ENCODE results near the gene SYCP2L. TPM values are rescaled to one million over a fixed set of nuclear protein-coding genes. Genes with fewer than 3 reads are reported as not detected.
"Not testable (repeated sequence)": the region's sequence is repeated elsewhere in the genome, so short reads cannot be mapped to it uniquely, and the experiment has no call there.

The SYCP2L gene
- total RNA-seq, 4 donors from 2014 or later: 0.95 TPM; not detected in 3

- TF ChIP-seq POLR2A (IDR thresholded peaks at IDR 0.05) (no peak), POLR2AphosphoS5 (IDR thresholded peaks at IDR 0.05) (no peak), EP300 (IDR thresholded peaks at IDR 0.05; ENCODE audit: low read depth) (no peak)
- TF ChIP-seq, protein P1, sequence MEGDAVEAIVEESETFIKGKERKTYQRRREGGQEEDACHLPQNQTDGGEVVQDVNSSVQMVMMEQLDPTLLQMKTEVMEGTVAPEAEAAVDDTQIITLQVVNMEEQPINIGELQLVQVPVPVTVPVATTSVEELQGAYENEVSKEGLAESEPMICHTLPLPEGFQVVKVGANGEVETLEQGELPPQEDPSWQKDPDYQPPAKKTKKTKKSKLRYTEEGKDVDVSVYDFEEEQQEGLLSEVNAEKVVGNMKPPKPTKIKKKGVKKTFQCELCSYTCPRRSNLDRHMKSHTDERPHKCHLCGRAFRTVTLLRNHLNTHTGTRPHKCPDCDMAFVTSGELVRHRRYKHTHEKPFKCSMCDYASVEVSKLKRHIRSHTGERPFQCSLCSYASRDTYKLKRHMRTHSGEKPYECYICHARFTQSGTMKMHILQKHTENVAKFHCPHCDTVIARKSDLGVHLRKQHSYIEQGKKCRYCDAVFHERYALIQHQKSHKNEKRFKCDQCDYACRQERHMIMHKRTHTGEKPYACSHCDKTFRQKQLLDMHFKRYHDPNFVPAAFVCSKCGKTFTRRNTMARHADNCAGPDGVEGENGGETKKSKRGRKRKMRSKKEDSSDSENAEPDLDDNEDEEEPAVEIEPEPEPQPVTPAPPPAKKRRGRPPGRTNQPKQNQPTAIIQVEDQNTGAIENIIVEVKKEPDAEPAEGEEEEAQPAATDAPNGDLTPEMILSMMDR (IDR thresholded peaks at IDR 0.05): no peak
- intact Hi-C loops (cut with DNase I; ENCODE audit: low total_unique reads): no loop called here
- Histone ChIP-seq H3K4me3 (no peak overlapping the region), H3K9me3 (no peaks in the 10 kb centered on the region), H3K4me1 (no peaks in the 10 kb centered on the region), H3K27ac (no peak overlapping the region), H3K27me3 (no peaks in the 10 kb centered on the region), H3K36me3 (no peaks in the 10 kb centered on the region)
- WGBS, 2 donors (ENCODE audit: low coverage in 1 of 2): 93 to 96% methylated on average over 7 of the region's 7 CpGs
- in situ Hi-C loops (cut with MboI; ENCODE audit: low pct_ligation_motif_present in 1 of 4, low pct_unique_long_range_greater_than_20kb in 1 of 4, low sequenced_read_pairs in 3 of 4): no loop called here
- no peak for DNase-seq
Measured at GRCh38 chr6:10904015-10904414, 17.2 kb downstream of the SYCP2L start.

DNA sequence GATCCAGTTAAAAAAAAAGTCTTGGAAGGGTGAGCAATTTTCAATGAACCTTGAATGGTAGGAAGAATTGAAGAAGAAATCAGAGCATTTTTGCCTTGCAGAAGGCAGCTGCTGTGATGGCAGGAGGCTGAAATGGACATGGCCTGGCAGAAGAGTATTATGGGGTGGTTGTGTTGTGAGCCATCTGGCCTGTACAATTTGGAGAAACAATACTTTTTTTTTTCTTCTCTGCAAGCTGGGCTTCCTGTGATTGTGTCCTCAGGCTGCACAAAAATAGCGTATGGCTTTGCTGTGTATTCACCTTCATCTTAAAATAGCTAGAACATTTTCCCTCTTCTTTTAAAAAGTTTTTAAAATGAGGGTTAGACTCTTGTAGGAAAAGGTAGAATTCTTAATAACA is 21.4 kb downstream of the SYCP2L start:
- Histone ChIP-seq H3K9me3 (no peaks in the 10 kb centered on the region), H3K4me1 (no peaks in the 10 kb centered on the region), H3K27ac (no peak overlapping the region), H3K27me3 (no peaks in the 10 kb centered on the region), H3K36me3 (no peaks in the 10 kb centered on the region), H3K4me3 (no peak overlapping the region)
- intact Hi-C loops (cut with DNase I; ENCODE audit: low total_unique reads): no loop called here
- no peak for TF ChIP-seq EP300 (IDR thresholded peaks at IDR 0.05; ENCODE audit: low read depth)
- TF ChIP-seq, protein P1 (IDR thresholded peaks at IDR 0.05): no peak
- no peak for TF ChIP-seq POLR2AphosphoS5 (IDR thresholded peaks at IDR 0.05)
- TF ChIP-seq POLR2A (IDR thresholded peaks at IDR 0.05): no peak
- 68 to 80% methylated on average over 1 of the region's 1 CpG for WGBS, 2 donors (ENCODE audit: low coverage in 1 of 2)
- DNase-seq: no peak
- in situ Hi-C loops (cut with MboI; ENCODE audit: low pct_ligation_motif_present in 1 of 4, low pct_unique_long_range_greater_than_20kb in 1 of 4, low sequenced_read_pairs in 3 of 4): no loop called here

- intact Hi-C loops (cut with DNase I; ENCODE audit: low total_unique reads); H3K4me1 ChIP-seq; H3K27ac ChIP-seq; in situ Hi-C loops (cut with MboI; ENCODE audit: low pct_ligation_motif_present in 1 of 4, low pct_unique_long_range_greater_than_20kb in 1 of 4, low sequenced_read_pairs in 3 of 4); H3K4me3 ChIP-seq; H3K9me3 ChIP-seq; H3K36me3 ChIP-seq; H3K27me3 ChIP-seq; DNase-seq: not testable (repeated sequence)
- 97 to 100% methylated on average over 1 to 3 of the region's 3 CpGs for WGBS, 2 donors (ENCODE audit: low coverage in 1 of 2)
Measured at GRCh38 chr6:10919520-10919919, 32.7 kb downstream of the SYCP2L start.

- in situ Hi-C loops (cut with MboI; ENCODE audit: low pct_ligation_motif_present in 1 of 4, low pct_unique_long_range_greater_than_20kb in 1 of 4, low sequenced_read_pairs in 3 of 4): no loop called here
- no peaks in the 10 kb centered on the region for H3K9me3 ChIP-seq
- no peaks in the 10 kb centered on the region for H3K4me1 ChIP-seq
- H3K36me3 ChIP-seq: no peaks in the 10 kb centered on the region
- 45% methylated on average over 1 of the region's 1 CpG; no CpG with 5 or more reads in 1 of the 2 donors for WGBS, 2 donors (ENCODE audit: low coverage in 1 of 2)
- H3K27ac ChIP-seq: no peak overlapping the region
- no peaks in the 10 kb centered on the region for H3K27me3 ChIP-seq
- H3K4me3 ChIP-seq: no peak overlapping the region
- DNase-seq: no peak
- intact Hi-C loops (cut with DNase I; ENCODE audit: low total_unique reads): no loop called here
- no peak for TF ChIP-seq POLR2AphosphoS5 (IDR thresholded peaks at IDR 0.05)
Measured at GRCh38 chr6:10933126-10933525, 46.3 kb downstream of the SYCP2L start.

DNA sequence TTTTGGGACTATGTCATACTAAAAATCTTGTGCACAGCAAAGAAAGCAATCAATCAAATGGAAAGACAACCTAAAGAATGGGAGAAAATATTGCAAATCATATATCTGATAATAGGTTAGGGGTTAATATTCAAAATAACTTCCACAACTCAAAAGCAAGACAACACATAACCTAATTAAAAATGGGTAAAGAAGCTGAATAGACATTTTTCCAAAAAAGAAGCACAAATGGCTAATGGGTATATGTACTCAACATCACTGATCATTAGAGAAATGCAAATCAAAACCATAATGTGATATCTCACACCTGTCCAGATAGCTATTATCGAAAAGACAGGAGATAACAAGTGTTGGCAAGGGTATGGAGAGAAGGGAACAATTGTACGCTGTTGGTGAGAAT is 53.0 kb downstream of the SYCP2L start:
- no peak overlapping the region for H3K27ac ChIP-seq
- no peaks in the 10 kb centered on the region for H3K27me3 ChIP-seq
- DNase-seq: no peak
- intact Hi-C loops (cut with DNase I; ENCODE audit: low total_unique reads): no loop called here
- H3K4me3 ChIP-seq: no peak overlapping the region
- no peak for TF ChIP-seq EP300 (IDR thresholded peaks at IDR 0.05; ENCODE audit: low read depth)
- TF ChIP-seq, protein P1 (IDR thresholded peaks at IDR 0.05): no peak
- TF ChIP-seq POLR2A (IDR thresholded peaks at IDR 0.05): no peak
- TF ChIP-seq POLR2AphosphoS5 (IDR thresholded peaks at IDR 0.05): no peak
- no peaks in the 10 kb centered on the region for H3K9me3 ChIP-seq
- in situ Hi-C loops (cut with MboI; ENCODE audit: low pct_ligation_motif_present in 1 of 4, low pct_unique_long_range_greater_than_20kb in 1 of 4, low sequenced_read_pairs in 3 of 4): no loop called here
- no peaks in the 10 kb centered on the region for H3K4me1 ChIP-seq
- no peaks in the 10 kb centered on the region for H3K36me3 ChIP-seq
- 84 to 92% methylated on average over 2 of the region's 2 CpGs for WGBS, 2 donors (ENCODE audit: low coverage in 1 of 2)

Data from transverse colon (tissue), 4 donors.